Measurements from ENCODE around the gene THOC2. TPM values are rescaled to one million over a fixed set of nuclear protein-coding genes. Genes with fewer than 3 reads are reported as not detected.

Gene THOC2
- total RNA-seq, 1 donor from 2014 or later: 101 TPM

DNA sequence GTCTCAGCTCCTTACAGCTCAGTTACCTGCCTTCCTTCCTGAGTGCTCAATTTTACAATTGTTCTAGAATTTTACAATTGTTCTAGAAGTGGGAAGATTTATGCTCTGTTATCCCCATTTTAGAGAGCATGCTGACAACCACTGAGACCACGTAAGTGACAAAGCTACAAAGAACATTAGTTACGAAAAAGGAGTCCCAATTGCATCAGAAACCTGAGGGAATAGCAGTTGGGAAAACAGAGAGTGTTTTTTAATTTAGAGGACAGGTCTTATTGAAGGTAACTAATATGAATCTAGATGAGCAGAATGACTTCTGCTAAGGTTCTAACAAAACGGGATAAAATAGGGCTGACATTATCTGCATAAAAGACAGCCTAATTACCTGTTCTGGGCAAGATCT, 103.3 kb downstream of the THOC2 start:
- Mint-ChIP-seq H3K27ac (no peak overlapping the region), H3K36me3 (ENCODE audit: low read depth) (peaks cover 49% of the 10 kb centered on the region), H3K4me3 (ENCODE audit: low read depth) (no peak overlapping the region), H3K4me1 (ENCODE audit: low read depth) (peaks cover 12% of the 10 kb centered on the region), H3K27me3 (ENCODE audit: low read depth) (no peaks in the 10 kb centered on the region), H3K9me3 (no peaks in the 10 kb centered on the region)
- DNase-seq (ENCODE audit: low spot score): no peak
- intact Hi-C loops (cut with micrococcal nuclease): no loop called here

- peak overlapping the region; percentile 70 for H3K27ac Mint-ChIP-seq
- no peaks in the 10 kb centered on the region for H3K9me3 Mint-ChIP-seq
- no peaks in the 10 kb centered on the region for H3K27me3 Mint-ChIP-seq (ENCODE audit: low read depth)
- peaks cover 12% of the 10 kb centered on the region for H3K4me1 Mint-ChIP-seq (ENCODE audit: low read depth)
- no peak overlapping the region for H3K4me3 Mint-ChIP-seq (ENCODE audit: low read depth)
- H3K36me3 Mint-ChIP-seq (ENCODE audit: low read depth): peaks cover 49% of the 10 kb centered on the region
- DNase-seq (ENCODE audit: low spot score): no peak
- intact Hi-C loops (cut with micrococcal nuclease): no loop called here
Observed at GRCh38 chrX:123626962-123627361, 105.9 kb downstream of the THOC2 start.

GRCh38 chrX:123625952-123626351, 106.9 kb downstream of the THOC2 start:
- peaks cover 12% of the 10 kb centered on the region for H3K4me1 Mint-ChIP-seq (ENCODE audit: low read depth)
- H3K27me3 Mint-ChIP-seq (ENCODE audit: low read depth): no peaks in the 10 kb centered on the region
- no peak overlapping the region for H3K4me3 Mint-ChIP-seq (ENCODE audit: low read depth)
- no peaks in the 10 kb centered on the region for H3K9me3 Mint-ChIP-seq
- H3K36me3 Mint-ChIP-seq (ENCODE audit: low read depth): peaks cover 48% of the 10 kb centered on the region
- intact Hi-C loops (cut with micrococcal nuclease): no loop called here
- no peak for DNase-seq (ENCODE audit: low spot score)
- H3K27ac Mint-ChIP-seq: no peak overlapping the region

DNA sequence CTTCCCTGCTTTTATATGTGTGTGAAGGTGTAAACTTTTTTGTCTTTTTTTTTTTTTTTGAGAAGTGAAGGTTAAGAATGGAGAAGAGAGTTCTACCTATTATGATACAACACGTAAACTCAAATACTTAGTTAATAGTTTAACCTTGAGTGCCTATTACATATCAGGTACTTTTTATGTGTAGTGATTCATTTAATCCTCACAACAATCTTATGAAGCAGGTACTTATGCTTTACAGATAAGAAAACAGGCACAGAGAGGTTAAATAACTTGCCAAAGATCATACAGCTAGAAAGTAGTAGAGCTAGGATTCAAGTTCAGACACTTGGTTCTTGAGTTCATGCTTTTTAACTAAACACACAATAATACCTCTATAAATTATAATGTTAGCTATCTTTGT, 107.4 kb downstream of the THOC2 start:
- H3K36me3 Mint-ChIP-seq (ENCODE audit: low read depth): peaks cover 50% of the 10 kb centered on the region
- intact Hi-C loops (cut with micrococcal nuclease): no loop called here
- H3K4me1 Mint-ChIP-seq (ENCODE audit: low read depth): peaks cover 12% of the 10 kb centered on the region

DNA sequence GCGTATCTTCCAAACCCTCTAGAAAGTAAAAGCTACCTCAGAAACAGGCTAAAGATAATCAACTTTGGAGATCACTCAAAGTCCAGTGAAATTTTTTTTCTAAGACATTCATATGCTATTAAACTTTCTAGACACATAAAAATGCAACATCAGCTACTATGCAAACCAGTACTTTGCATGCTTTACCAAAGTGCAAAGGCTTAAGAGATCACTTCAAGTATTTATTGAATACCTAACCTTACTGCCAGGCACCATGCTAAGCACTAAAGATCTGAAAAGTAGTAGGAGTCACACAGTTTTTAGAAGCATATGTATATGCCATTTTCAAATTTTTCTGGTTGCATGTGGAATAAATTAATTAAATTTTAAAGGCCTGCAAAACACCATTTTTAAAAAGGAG, 115.8 kb downstream of the THOC2 start:
- peaks cover 42% of the 10 kb centered on the region for H3K36me3 Mint-ChIP-seq (ENCODE audit: low read depth)
- H3K27ac Mint-ChIP-seq: no peak overlapping the region
- intact Hi-C loops (cut with micrococcal nuclease): no loop called here
- no peak for DNase-seq (ENCODE audit: low spot score)
- no peaks in the 10 kb centered on the region for H3K27me3 Mint-ChIP-seq (ENCODE audit: low read depth)
- no peak overlapping the region for H3K4me3 Mint-ChIP-seq (ENCODE audit: low read depth)
- peaks cover 2% of the 10 kb centered on the region for H3K4me1 Mint-ChIP-seq (ENCODE audit: low read depth)
- H3K9me3 Mint-ChIP-seq: no peaks in the 10 kb centered on the region

More for the DNA sequence above, 107.4 kb downstream of the THOC2 start:
- no peak for DNase-seq (ENCODE audit: low spot score)
- Mint-ChIP-seq H3K9me3 (no peaks in the 10 kb centered on the region), H3K27ac (no peak overlapping the region), H3K27me3 (ENCODE audit: low read depth) (no peaks in the 10 kb centered on the region), H3K4me3 (ENCODE audit: low read depth) (no peak overlapping the region)

- intact Hi-C loops (cut with micrococcal nuclease): no loop called here
- Mint-ChIP-seq H3K27ac (no peak overlapping the region), H3K27me3 (ENCODE audit: low read depth) (no peaks in the 10 kb centered on the region), H3K9me3 (no peaks in the 10 kb centered on the region), H3K4me1 (ENCODE audit: low read depth) (peaks cover 2% of the 10 kb centered on the region), H3K4me3 (ENCODE audit: low read depth) (no peak overlapping the region), H3K36me3 (ENCODE audit: low read depth) (peaks cover 49% of the 10 kb centered on the region)
- no peak for DNase-seq (ENCODE audit: low spot score)
Observed at GRCh38 chrX:123610915-123611314, 121.9 kb downstream of the THOC2 start.

DNA sequence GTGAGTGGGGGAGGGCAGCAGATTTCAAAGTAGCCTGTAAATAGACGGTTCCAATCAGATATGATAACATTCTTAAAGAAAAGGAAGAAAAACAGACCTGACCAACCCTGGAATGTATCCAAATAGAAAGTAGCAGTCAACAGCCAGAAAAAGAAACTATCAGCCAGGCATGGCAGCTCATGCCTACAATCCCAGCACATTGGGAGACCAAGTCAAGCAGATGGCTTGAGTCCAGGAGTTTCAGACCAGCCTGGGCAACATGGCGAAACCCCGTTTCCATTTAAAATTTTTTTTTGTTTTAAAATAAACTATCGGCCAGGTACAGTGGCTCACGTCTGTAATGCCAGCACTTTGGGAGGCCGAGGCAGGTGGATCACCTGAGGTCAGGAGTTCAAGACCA, 125.0 kb downstream of the THOC2 start:
- Mint-ChIP-seq H3K27me3 (ENCODE audit: low read depth) (no peaks in the 10 kb centered on the region), H3K4me3 (ENCODE audit: low read depth) (no peak overlapping the region), H3K36me3 (ENCODE audit: low read depth) (peaks cover 48% of the 10 kb centered on the region), H3K27ac (no peak overlapping the region), H3K9me3 (no peaks in the 10 kb centered on the region), H3K4me1 (ENCODE audit: low read depth) (no peaks in the 10 kb centered on the region)
- no peak for DNase-seq (ENCODE audit: low spot score)
- intact Hi-C loops (cut with micrococcal nuclease): no loop called here

DNA sequence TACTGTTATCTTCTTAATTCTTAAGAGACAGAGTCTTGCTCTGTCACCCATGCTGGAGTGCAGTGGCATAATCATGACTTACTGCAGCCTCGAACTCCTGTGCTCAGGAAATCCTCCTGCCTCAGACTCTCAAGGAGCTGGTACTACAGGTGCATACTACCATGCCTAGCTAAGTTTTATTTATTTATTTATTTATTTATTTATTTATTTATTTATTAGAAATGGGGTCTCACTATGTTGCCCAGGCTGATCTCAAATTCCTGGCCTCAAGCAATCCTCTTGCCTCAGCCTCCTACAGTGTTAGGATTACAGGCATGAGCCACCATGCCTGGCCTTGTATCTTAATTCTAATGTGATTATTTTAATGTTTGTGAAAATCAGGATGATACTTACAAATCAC, 125.6 kb downstream of the THOC2 start:
- Mint-ChIP-seq H3K4me3 (ENCODE audit: low read depth) (no peak overlapping the region), H3K9me3 (no peaks in the 10 kb centered on the region), H3K4me1 (ENCODE audit: low read depth) (no peaks in the 10 kb centered on the region), H3K27ac (no peak overlapping the region), H3K27me3 (ENCODE audit: low read depth) (no peaks in the 10 kb centered on the region), H3K36me3 (ENCODE audit: low read depth) (peaks cover 50% of the 10 kb centered on the region)
- intact Hi-C loops (cut with micrococcal nuclease): no loop called here
- DNase-seq (ENCODE audit: low spot score): no peak

GRCh38 chrX:123603491-123603890, 129.4 kb downstream of the THOC2 start:
- peaks cover 47% of the 10 kb centered on the region for H3K36me3 Mint-ChIP-seq (ENCODE audit: low read depth)
- H3K4me3 Mint-ChIP-seq (ENCODE audit: low read depth): no peak overlapping the region
- intact Hi-C loops (cut with micrococcal nuclease): no loop called here
- no peaks in the 10 kb centered on the region for H3K9me3 Mint-ChIP-seq
- DNase-seq (ENCODE audit: low spot score): no peak
- H3K27me3 Mint-ChIP-seq (ENCODE audit: low read depth): no peaks in the 10 kb centered on the region
- H3K4me1 Mint-ChIP-seq (ENCODE audit: low read depth): no peaks in the 10 kb centered on the region
- H3K27ac Mint-ChIP-seq: no peak overlapping the region

GRCh38 chrX:123601437-123601836, 131.4 kb downstream of the THOC2 start:
- Mint-ChIP-seq H3K27me3 (ENCODE audit: low read depth) (no peaks in the 10 kb centered on the region), H3K36me3 (ENCODE audit: low read depth) (peaks cover 33% of the 10 kb centered on the region), H3K27ac (no peak overlapping the region)

DNA sequence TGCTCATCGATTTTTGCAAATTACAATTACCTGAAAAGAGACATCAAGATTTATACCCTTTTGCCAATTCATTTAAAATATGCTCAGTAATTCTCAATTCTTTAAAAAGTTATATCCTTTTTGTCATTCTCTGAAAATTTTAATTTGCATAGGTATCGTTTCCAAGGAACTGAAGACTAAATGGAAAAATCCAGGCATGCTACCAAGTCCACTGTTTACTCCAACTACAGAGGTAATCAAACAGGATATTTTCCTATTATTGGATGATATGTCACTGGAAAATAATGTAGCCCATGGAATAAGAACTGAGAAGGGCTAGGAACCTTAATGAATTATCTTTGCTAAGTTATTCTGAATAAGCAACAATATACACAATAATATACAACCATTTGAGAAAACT, 132.7 kb downstream of the THOC2 start:
- intact Hi-C loops (cut with micrococcal nuclease): no loop called here
- no peaks in the 10 kb centered on the region for H3K9me3 Mint-ChIP-seq
- H3K36me3 Mint-ChIP-seq (ENCODE audit: low read depth): peaks cover 29% of the 10 kb centered on the region
- no peaks in the 10 kb centered on the region for H3K4me1 Mint-ChIP-seq (ENCODE audit: low read depth)
- H3K4me3 Mint-ChIP-seq (ENCODE audit: low read depth): no peak overlapping the region
- H3K27ac Mint-ChIP-seq: no peak overlapping the region
- no peak for DNase-seq (ENCODE audit: low spot score)
- H3K27me3 Mint-ChIP-seq (ENCODE audit: low read depth): no peaks in the 10 kb centered on the region

More at GRCh38 chrX:123601437-123601836, 131.4 kb downstream of the THOC2 start:
- intact Hi-C loops (cut with micrococcal nuclease): no loop called here
- no peaks in the 10 kb centered on the region for H3K9me3 Mint-ChIP-seq
- no peak overlapping the region for H3K4me3 Mint-ChIP-seq (ENCODE audit: low read depth)
- H3K4me1 Mint-ChIP-seq (ENCODE audit: low read depth): no peaks in the 10 kb centered on the region
- DNase-seq (ENCODE audit: low spot score): no peak

DNA sequence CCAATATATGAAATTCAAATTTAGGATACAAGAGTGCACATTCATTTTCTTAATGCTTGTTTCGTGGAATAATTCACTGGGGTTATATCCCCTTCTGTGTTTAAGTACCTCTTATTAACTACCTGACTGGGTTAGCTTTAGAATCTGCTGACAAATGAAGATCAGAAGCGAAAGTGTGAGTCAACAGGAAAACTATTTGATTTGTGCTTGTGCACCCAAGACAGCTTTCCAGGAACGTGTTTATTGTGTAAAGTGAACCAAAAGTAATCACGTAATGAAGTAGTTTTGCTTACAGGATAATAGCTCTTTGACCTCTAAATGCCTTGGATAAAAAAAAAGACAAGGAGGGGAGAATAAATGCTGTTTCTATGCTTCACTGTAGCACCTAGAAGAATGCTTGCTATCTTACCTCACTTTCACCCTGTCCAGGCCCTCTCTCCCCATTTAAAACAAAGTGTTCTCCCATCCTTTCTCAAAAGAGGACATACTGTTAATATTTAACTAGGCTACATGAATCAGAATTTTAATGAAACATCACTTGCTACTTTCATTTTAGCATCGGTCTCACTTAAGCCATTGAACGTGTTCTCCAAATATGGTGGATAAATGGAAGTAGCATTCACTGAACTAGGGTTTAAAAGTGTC, 141.9 kb downstream of the THOC2 start:
- Mint-ChIP-seq H3K4me1 (ENCODE audit: low read depth) (peaks cover 6% of the 10 kb centered on the region), H3K9me3 (no peaks in the 10 kb centered on the region), H3K4me3 (ENCODE audit: low read depth) (no peak overlapping the region), H3K36me3 (ENCODE audit: low read depth) (no peaks in the 10 kb centered on the region), H3K27ac (no peak overlapping the region), H3K27me3 (ENCODE audit: low read depth) (no peaks in the 10 kb centered on the region)
- no peak for DNase-seq (ENCODE audit: low spot score)
- intact Hi-C loops (cut with micrococcal nuclease): no loop called here

- intact Hi-C loops (cut with micrococcal nuclease): no loop called here
- no peaks in the 10 kb centered on the region for H3K27me3 Mint-ChIP-seq (ENCODE audit: low read depth)
- no peak for DNase-seq (ENCODE audit: low spot score)
- no peaks in the 10 kb centered on the region for H3K9me3 Mint-ChIP-seq
- H3K4me1 Mint-ChIP-seq (ENCODE audit: low read depth): peaks cover 6% of the 10 kb centered on the region
- no peak overlapping the region for H3K27ac Mint-ChIP-seq
- no peaks in the 10 kb centered on the region for H3K36me3 Mint-ChIP-seq (ENCODE audit: low read depth)
- no peak overlapping the region for H3K4me3 Mint-ChIP-seq (ENCODE audit: low read depth)
Observed at GRCh38 chrX:123588723-123589122, 144.1 kb downstream of the THOC2 start.

DNA sequence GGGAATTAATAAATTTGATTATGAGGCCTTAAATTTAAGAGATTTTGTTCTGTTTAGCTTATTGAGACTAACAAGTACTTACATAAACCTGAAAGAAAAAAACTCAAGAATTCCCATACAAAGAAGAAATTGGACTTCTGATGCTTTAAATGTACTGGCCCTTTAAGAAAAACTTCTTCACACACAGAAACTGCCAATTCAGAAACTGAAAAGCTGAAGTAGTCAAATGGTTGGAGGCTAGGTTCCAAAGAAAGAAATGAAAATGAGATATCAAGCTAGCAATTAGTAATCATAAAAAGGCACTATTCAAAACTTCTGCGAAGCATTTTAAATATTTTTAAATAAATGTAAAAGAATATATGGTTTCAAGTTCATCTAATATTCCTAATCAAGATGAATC, 151.3 kb downstream of the THOC2 start:
- Mint-ChIP-seq H3K27me3 (ENCODE audit: low read depth) (no peaks in the 10 kb centered on the region), H3K36me3 (ENCODE audit: low read depth) (no peaks in the 10 kb centered on the region), H3K4me1 (ENCODE audit: low read depth) (no peaks in the 10 kb centered on the region), H3K27ac (no peak overlapping the region), H3K4me3 (ENCODE audit: low read depth) (no peak overlapping the region), H3K9me3 (peaks cover under 1% of the 10 kb centered on the region)
- DNase-seq (ENCODE audit: low spot score): no peak
- intact Hi-C loops (cut with micrococcal nuclease): no loop called here

Measured in activated T-helper 2 cell treated with anti-CD3 and anti-CD28 coated beads, Interferon-gamma antibody, Interleukin-2, Interleukin-4, amounts not matched to agents 10 μg/mL and 5 μg/mL and 100 μg/mL, durations not matched to agents 14 hours and 24 hours and 36 hours (primary cell).